HepG2 (cell line): ENCODE results near the gene RBBP8NL. TPM values are rescaled to one million over a fixed set of nuclear protein-coding genes. Genes with fewer than 3 reads are reported as not detected.

Experiments
- CREM ChIP-seq, 2 experiments: sonication (generic) in 1 of 2; formaldehyde crosslinking in 1 of 2; IDR thresholded peaks; 2 replicates each; pipeline versions ENCODE4 v1.4.0 to v1.6.1; 2016 to 2020; ENCODE audit warnings: antibody characterized with exemption in 1 of 2, mild to moderate bottlenecking in 1 of 2, missing genetic modification reagents in 1 of 2
- DMAP1 ChIP-seq: IDR thresholded peaks from 2 replicates; pipeline ENCODE4 v1.6.1; 2016
- ESRRA ChIP-seq: sonication (generic); formaldehyde crosslinking; IDR thresholded peaks from 2 replicates; pipeline ENCODE4 v1.5.1; 2020; ENCODE audit warnings: mild to moderate bottlenecking, low read depth, missing genetic modification reagents
- JUNB ChIP-seq: sonication (generic); formaldehyde crosslinking; IDR thresholded peaks from 2 replicates; pipeline ENCODE4 v1.8.0; 2022; ENCODE audit warnings: missing genetic modification reagents, mild to moderate bottlenecking, borderline replicate concordance
- KDM5A ChIP-seq: fragments of 200-600 bp; sonication (generic); IDR thresholded peaks from 2 replicates; pipeline ENCODE4 v1.7.0; 2018; ENCODE audit warnings: antibody characterized with exemption, mild to moderate bottlenecking, low read length, borderline replicate concordance
- MIER2 ChIP-seq: IDR thresholded peaks from 2 replicates; pipeline ENCODE4 v1.6.1; 2016; ENCODE audit warnings: missing biosample characterization, missing genetic modification reagents
- MTF1 ChIP-seq: sonication (generic); formaldehyde crosslinking; IDR thresholded peaks from 2 replicates; pipeline ENCODE4 v1.5.0; 2020; ENCODE audit warnings: missing genetic modification reagents
- NFE2L2 ChIP-seq: fragments of 150-350 bp; IDR thresholded peaks from 2 replicates; pipeline ENCODE4 v1.6.1; 2014; ENCODE audit warnings: low read length
- NFIC ChIP-seq: IDR thresholded peaks from 2 replicates; pipeline ENCODE4 v1.6.1; 2012; ENCODE audit warnings: mild to moderate bottlenecking, low read length, inconsistent platforms
- PAWR ChIP-seq: sonication (generic); formaldehyde crosslinking; IDR thresholded peaks from 2 replicates; pipeline ENCODE4 v1.4.0; 2020; ENCODE audit warnings: missing genetic modification reagents, mild to moderate bottlenecking, borderline replicate concordance
- POGZ ChIP-seq: sonication (generic); formaldehyde crosslinking; IDR thresholded peaks from 2 replicates; pipeline ENCODE4 v1.4.0; 2020; ENCODE audit warnings: mild to moderate bottlenecking, missing genetic modification reagents
- RBFOX2 ChIP-seq: fragments of 200-400 bp; formaldehyde crosslinking; IDR thresholded peaks from 2 replicates; pipeline ENCODE4 v1.6.1; 2017; ENCODE audit warnings: low read depth, mild to moderate bottlenecking, low read length
- SIX1 ChIP-seq: sonication (generic); formaldehyde crosslinking; IDR thresholded peaks from 2 replicates; pipeline ENCODE4 v1.4.0; 2020; ENCODE audit warnings: missing genetic modification reagents, borderline replicate concordance
- ZFP36 ChIP-seq: fragments of 150-350 bp; IDR thresholded peaks from 2 replicates; pipeline ENCODE4 v1.6.1; 2018; ENCODE audit warnings: borderline replicate concordance, low read length, low read depth; ENCODE audit not compliant: partially characterized antibody
- ZKSCAN5 ChIP-seq: sonication (generic); formaldehyde crosslinking; IDR thresholded peaks from 2 replicates; pipeline ENCODE4 v1.5.1; 2020; ENCODE audit warnings: mild to moderate bottlenecking, missing genetic modification reagents
- ZNF282 ChIP-seq: fragments of 450-650 bp; IDR thresholded peaks from 2 replicates; pipeline ENCODE4 v1.6.1; 2018; ENCODE audit not compliant: partially characterized antibody
- ZNF3 ChIP-seq: IDR thresholded peaks from 2 replicates; pipeline ENCODE4 v1.7.0; 2017; ENCODE audit warnings: inconsistent platforms
- ZZZ3 ChIP-seq: sonication (generic); formaldehyde crosslinking; IDR thresholded peaks from 2 replicates; pipeline ENCODE4 v1.4.0; 2020; ENCODE audit warnings: missing genetic modification reagents, mild to moderate bottlenecking, borderline replicate concordance
- polyA plus RNA-seq, 8 experiments: library from polyadenylated mRNA; depleted of rRNA in 3 of 8; stranded (reverse) in 7 of 8; unstranded in 1 of 8; fragments of >200 nt; fragmentation: Illumina TruSeq in 4 of 8; extraction: Trizol in 4 of 8; gene quantifications; 2 replicates each; pipeline versions ENCODE4 v1.2.1 to v1.2.3, GENCODE V29; 2011 to 2016; ENCODE audit warnings: low read depth in 4 of 8, missing spikeins in 1 of 8, mixed read lengths in 1 of 8; ENCODE audit not compliant: insufficient read depth in 1 of 8
- total RNA-seq, 5 experiments: library from RNA; depleted of rRNA; stranded (reverse); fragments of >200 nt; fragmentation: Illumina TruSeq; extraction: Trizol; gene quantifications; 2 replicates each; pipeline ENCODE4 v1.2.3, GENCODE V29; 2016; ENCODE audit warnings: low read depth in 1 of 5
- TF ChIP-seq, protein P1 (sequence below): sonication (generic); formaldehyde crosslinking; IDR thresholded peaks from 2 replicates; pipeline ENCODE4 v1.4.0; 2020; ENCODE audit warnings: missing genetic modification reagents
- TF ChIP-seq, protein P2 (sequence below): sonication (generic); formaldehyde crosslinking; IDR thresholded peaks from 2 replicates; pipeline ENCODE4 v1.9.0; 2021; ENCODE audit warnings: missing genetic modification reagents, borderline replicate concordance
- TF ChIP-seq, protein P3 (sequence below): fragments of 450-650 bp; IDR thresholded peaks from 2 replicates; pipeline ENCODE4 v1.6.1; 2016
- TF ChIP-seq, protein P4 (sequence below): sonication (generic); formaldehyde crosslinking; IDR thresholded peaks from 2 replicates; pipeline ENCODE4 v1.5.0; 2020; ENCODE audit warnings: mild to moderate bottlenecking, low read depth, missing genetic modification reagents, borderline replicate concordance
- TF ChIP-seq, protein P5 (sequence below): sonication (generic); formaldehyde crosslinking; IDR thresholded peaks from 2 replicates; pipeline ENCODE4 v1.5.0; 2020; ENCODE audit warnings: mild to moderate bottlenecking, missing genetic modification reagents, borderline replicate concordance

The RBBP8NL gene
- total and polyA plus RNA-seq, 2 of the 13 experiments (the other 11 are each of a cell fraction or from before 2014, with no cell fraction given), result 0.69 to 0.86 TPM

DNA sequence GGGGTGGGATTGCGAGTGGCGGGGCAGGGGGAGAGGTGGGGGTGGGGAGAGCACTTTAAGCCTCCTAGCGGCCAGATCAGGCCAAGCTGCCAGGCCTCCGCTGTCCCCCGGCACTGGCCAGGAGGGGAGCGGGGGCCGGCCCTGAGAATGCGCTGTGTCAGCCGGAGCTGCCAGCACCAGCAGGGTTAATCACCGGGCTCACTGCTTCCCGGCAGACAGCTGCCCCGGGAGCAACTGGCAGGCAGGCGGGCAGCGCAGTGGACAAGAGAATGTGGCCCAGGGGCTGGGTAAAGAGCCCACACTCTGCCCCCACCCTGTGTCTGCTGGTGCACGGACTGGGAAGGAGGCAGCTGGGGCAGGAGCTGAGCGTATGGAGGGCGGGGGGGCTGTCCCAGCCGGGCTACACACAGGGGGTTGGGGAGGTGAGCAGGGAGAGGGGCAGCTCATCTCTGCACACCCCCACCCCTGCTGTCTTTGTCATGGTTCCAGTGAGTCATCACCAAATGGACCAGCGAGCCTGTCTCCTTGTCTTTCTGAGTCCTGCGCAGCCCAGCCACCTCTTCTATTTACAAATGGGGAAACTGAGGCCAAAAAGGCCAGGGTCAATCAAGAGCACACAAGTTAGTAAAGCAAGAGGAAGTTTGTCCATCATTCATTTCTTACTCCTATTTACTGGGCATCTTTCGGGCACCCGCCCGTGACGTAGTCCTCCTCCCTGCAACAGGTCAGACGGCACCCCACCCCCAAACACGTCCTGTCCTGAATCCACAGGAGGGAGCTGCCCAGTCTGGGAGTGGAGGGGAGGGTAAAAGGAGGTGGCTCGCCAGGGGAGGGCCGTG lies 58.1 kb downstream of the RBBP8NL start (continued):
- TF ChIP-seq, protein P1, sequence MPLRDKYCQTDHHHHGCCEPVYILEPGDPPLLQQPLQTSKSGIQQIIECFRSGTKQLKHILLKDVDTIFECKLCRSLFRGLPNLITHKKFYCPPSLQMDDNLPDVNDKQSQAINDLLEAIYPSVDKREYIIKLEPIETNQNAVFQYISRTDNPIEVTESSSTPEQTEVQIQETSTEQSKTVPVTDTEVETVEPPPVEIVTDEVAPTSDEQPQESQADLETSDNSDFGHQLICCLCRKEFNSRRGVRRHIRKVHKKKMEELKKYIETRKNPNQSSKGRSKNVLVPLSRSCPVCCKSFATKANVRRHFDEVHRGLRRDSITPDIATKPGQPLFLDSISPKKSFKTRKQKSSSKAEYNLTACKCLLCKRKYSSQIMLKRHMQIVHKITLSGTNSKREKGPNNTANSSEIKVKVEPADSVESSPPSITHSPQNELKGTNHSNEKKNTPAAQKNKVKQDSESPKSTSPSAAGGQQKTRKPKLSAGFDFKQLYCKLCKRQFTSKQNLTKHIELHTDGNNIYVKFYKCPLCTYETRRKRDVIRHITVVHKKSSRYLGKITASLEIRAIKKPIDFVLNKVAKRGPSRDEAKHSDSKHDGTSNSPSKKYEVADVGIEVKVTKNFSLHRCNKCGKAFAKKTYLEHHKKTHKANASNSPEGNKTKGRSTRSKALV (CRISPR knock-in tag), result no peak
- TF ChIP-seq PAWR (CRISPR knock-in tag) (no peak), SIX1 (CRISPR knock-in tag) (no peak), JUNB (CRISPR knock-in tag) (no peak), KDM5A (no peak), DMAP1 (CRISPR knock-in tag) (no peak; the same call in 1 of the 2 replicates), MIER2 (no peak), MTF1 (CRISPR knock-in tag) (no peak), ESRRA (CRISPR knock-in tag) (no peak), NFE2L2 (no peak), ZZZ3 (CRISPR knock-in tag) (peak; percentile 65; the same call in 1 of the 2 replicates), ZNF282 (no peak), ZKSCAN5 (CRISPR knock-in tag) (no peak; the same call in 1 of the 2 replicates), RBFOX2 (peak; percentile 92), NFIC (no peak), POGZ (CRISPR knock-in tag) (no peak; the same call in 1 of the 2 replicates), CREM (IDR thresholded peaks at IDR 0.05) (no peak; the same call in 1 of the 2 replicates), CREM (CRISPR knock-in tag; IDR thresholded peaks at IDR 0.05) (no peak), ZNF3 (no peak), ZFP36 (no peak)
- TF ChIP-seq, protein P2, sequence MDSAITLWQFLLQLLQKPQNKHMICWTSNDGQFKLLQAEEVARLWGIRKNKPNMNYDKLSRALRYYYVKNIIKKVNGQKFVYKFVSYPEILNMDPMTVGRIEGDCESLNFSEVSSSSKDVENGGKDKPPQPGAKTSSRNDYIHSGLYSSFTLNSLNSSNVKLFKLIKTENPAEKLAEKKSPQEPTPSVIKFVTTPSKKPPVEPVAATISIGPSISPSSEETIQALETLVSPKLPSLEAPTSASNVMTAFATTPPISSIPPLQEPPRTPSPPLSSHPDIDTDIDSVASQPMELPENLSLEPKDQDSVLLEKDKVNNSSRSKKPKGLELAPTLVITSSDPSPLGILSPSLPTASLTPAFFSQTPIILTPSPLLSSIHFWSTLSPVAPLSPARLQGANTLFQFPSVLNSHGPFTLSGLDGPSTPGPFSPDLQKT (CRISPR knock-in tag), result no peak
- TF ChIP-seq, protein P3, sequence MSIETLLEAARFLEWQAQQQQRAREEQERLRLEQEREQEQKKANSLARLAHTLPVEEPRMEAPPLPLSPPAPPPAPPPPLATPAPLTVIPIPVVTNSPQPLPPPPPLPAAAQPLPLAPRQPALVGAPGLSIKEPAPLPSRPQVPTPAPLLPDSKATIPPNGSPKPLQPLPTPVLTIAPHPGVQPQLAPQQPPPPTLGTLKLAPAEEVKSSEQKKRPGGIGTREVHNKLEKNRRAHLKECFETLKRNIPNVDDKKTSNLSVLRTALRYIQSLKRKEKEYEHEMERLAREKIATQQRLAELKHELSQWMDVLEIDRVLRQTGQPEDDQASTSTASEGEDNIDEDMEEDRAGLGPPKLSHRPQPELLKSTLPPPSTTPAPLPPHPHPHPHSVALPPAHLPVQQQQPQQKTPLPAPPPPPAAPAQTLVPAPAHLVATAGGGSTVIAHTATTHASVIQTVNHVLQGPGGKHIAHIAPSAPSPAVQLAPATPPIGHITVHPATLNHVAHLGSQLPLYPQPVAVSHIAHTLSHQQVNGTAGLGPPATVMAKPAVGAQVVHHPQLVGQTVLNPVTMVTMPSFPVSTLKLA, result no peak
- TF ChIP-seq, protein P4, sequence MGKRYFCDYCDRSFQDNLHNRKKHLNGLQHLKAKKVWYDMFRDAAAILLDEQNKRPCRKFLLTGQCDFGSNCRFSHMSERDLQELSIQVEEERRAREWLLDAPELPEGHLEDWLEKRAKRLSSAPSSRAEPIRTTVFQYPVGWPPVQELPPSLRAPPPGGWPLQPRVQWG (CRISPR knock-in tag), result no peak
- TF ChIP-seq, protein P5, sequence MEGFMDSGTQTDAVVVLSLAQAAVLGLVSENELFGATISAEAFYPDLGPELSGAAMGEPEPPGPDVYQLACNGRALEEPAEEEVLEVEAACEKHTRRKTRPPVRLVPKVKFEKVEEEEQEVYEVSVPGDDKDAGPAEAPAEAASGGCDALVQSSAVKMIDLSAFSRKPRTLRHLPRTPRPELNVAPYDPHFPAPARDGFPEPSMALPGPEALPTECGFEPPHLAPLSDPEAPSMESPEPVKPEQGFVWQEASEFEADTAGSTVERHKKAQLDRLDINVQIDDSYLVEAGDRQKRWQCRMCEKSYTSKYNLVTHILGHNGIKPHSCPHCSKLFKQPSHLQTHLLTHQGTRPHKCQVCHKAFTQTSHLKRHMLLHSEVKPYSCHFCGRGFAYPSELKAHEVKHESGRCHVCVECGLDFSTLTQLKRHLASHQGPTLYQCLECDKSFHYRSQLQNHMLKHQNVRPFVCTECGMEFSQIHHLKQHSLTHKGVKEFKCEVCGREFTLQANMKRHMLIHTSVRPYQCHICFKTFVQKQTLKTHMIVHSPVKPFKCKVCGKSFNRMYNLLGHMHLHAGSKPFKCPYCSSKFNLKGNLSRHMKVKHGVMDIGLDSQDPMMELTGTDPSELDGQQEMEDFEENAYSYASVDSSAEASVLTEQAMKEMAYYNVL, result 0 out of 2 replicates have a peak, but pooled peaks have one; percentile 5
